Measurements from ENCODE around the gene IER3IP1.
A peak's percentile ranks its signal among the peaks of the same experiment; 100 is the strongest.
"Not testable (repeated sequence)": the region's sequence is repeated elsewhere in the genome, so short reads cannot be mapped to it uniquely, and the experiment has no call there.

The IER3IP1 gene

DNA sequence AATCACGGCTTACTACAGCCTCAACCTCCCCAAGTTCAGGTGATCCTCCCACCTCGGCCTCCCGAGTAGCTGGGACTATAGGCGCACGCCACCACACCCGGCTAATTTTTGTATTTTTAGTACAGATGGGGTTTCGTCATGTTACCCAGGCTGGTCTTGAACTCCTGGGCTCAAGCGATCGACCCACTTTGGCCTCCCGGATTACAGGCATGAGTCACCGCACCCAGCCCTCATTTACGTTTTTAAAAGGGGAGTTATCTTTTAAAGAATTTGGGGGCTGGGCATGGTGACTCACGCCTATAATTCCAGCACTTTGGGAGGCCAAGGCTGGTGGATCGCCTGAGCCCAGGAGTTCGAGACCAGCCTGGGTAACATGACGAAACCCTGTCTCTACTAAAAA is 17.8 kb downstream of the IER3IP1 start:
- not testable (repeated sequence) for DNase-seq (ENCODE audit: low spot score)

- no peak for DNase-seq (ENCODE audit: low spot score)
Observed at GRCh38 chr18:47151439-47151838, 24.7 kb downstream of the IER3IP1 start.

DNA sequence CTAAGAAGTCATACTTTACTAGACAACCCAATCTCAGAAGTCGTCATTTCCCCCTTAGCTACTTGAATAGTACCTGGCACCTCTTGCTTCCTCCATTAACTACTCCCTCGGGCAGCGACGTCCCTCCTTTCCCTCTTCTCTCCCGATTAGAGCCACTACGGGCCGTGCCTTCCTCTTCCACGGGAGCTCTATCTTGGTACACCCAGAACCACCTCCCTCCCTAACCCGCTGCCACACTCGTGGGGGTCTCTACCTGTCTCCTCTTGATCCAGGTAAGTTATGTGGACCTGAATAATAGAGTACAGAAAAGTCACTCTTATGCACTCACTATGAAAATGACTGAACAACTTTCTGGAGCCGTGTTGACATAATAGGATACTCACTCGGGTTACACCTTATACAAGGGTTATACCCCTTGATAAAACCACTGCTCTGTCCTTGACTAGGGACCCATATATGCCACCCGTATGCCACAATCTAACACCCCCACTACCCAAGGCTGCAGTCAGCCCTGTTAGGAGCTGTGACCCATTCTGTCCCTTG is 25.3 kb downstream of the IER3IP1 start:
- no peak for DNase-seq (ENCODE audit: low spot score)

DNA sequence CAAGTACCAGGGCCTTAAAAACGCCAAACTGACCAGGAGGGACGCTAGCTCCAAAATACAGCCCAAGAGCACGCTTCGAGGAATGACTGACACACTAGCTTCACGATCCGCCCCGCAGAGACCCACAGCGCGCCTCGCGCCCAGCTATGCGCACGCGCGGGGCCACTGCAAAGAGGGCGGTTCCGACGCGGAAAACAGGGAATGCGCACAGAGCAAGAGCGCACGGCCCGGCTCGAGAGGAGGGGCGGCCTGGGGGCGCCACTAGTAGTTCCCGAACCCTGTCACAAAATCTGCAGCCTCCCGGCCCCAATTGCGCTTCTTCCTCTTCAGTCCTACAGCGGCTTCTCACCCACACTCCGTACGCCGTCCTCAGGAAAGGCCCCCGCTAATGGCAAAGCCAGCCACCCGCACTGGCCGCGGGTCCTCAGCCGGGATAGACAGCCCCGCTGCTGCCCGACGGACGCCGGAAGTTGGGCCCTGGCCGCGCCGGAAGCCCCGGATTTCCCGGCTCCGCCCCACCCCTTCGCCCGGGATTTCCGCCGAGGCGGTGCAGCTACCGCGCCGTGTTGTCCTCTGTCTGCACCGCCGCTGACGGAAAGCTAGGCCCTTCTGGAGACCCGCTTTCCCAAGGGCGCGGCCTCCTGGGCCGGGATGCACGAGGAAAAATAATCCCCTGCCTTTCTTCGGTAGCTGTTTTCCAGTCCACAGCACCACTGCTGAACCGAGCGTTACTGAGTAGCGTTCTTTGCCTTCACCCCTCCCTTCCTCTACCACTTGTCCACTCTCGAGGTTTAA is 25.9 kb downstream of the IER3IP1 start, which contains the start of gene HDHD2:
HDHD2 (minus strand) TSS at position 472 of the 795 bp plus-strand sequence. CDS start 14,061 bp downstream, outside the sequence.
- peak; percentile 72 for DNase-seq (ENCODE audit: low spot score)

- DNase-seq (ENCODE audit: low spot score) = peak; percentile 5
Observed at GRCh38 chr18:47149457-47150028, 26.6 kb downstream of the IER3IP1 start.

DNA sequence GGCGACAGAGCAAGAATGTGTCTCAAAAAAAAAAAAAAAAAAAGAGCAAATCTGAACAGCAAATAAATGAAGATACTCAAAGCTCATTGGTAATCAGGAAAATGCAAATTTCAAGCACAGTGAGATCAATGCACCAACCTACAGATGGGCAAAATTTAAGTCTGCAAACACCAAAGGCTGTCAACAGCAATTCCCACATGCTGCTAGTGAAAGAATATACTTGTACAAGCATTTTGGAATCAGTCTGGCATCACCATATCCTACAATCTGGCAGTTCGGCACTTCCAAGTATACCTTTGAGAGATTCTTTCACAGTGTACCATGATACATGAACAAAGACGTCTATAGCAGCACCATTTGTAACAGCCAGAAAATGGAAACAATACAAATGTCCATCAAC is 30.0 kb downstream of the IER3IP1 start:
- DNase-seq (ENCODE audit: low spot score) = no peak

GRCh38 chr18:47143899-47144485 is 32.2 kb downstream of the IER3IP1 start:
- no peak for DNase-seq (ENCODE audit: low spot score)

GRCh38 chr18:47143153-47143552 is 33.0 kb downstream of the IER3IP1 start:
- DNase-seq (ENCODE audit: low spot score) = no peak

- DNase-seq (ENCODE audit: low spot score) = no peak
Observed at GRCh38 chr18:47141289-47141688, 34.9 kb downstream of the IER3IP1 start.

- no peak for DNase-seq (ENCODE audit: low spot score)
Observed at GRCh38 chr18:47121146-47121545, 55.0 kb downstream of the IER3IP1 start.

DNA sequence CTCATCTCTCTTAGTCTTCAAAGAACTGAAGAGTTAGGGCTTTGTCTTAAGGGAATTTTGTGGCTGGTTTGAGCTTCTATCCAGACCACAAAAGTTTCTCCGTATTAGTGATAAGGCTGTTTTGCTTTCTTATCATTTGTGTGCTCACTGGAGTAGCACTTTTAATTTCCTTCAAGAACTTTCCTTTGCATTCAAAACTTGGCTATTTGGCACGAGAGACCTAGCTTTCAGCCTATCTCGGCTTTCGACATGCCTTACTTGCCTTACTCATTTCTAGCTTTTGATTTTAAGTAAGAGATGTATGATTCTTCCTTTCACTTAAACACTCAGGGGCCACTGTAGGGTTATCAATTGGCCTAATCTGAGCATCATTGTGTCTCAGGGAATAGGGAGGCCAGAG is 55.7 kb downstream of the IER3IP1 start:
- DNase-seq (ENCODE audit: low spot score) = no peak

DNA sequence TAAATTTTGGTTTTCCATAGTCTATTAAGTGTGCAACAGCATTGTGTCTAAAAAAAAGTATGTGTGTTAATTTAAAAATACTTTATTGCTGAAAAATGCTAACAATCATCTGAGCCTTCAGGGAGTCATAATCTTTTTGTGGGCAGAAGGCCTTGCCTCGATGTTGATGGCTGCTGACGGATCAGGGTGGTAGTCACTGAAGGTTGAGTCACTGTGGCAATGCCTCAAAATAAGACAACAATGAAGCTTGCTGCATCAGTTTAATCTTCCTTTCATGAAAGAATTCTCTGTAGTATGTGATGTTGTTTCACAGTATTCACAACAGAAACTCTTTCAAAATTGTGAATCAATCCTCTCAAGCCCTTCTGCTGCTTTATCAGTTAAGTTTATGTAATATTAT is 57.2 kb downstream of the IER3IP1 start:
- no peak for DNase-seq (ENCODE audit: low spot score)

- DNase-seq (ENCODE audit: low spot score) = no peak
Observed at GRCh38 chr18:47115205-47115604, 61.0 kb downstream of the IER3IP1 start.

DNA sequence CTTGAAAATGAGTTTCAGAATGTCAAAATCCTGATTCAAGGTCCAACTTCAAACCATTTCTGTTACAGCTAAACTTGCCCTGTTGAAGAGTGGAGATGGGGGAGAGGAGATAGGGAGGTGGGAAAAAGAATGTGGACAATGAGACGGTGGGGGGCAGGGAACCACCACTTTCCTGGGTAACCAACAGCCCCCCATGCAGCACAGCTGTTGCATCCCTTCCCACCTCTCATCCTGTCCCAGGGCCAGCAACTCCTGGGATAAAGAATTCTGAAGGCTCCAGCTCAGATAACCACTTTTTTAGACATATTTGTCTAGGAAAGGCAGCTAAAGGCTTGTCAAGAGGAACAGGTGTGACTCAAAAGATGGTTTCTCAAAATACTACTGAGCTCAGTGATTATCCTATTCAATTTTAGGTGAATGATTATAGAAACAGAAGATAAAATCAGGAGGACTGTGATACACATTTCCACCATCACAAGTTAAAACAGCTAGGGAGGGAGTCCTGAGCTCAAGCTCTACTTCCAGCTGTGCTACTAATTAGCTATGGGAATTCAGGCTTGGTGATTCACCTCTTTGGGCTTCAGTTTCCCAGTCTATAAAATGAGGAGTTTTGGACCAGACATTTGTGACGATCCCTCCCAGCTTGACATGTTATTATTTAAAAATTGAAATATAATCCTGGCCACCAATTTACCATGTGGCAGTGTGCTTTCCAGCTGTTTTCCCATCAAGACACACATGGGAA is 62.2 kb downstream of the IER3IP1 start:
- DNase-seq (ENCODE audit: low spot score) = no peak

- DNase-seq (ENCODE audit: low spot score) = no peak
Observed at GRCh38 chr18:47110492-47111274, 65.5 kb downstream of the IER3IP1 start.

DNA sequence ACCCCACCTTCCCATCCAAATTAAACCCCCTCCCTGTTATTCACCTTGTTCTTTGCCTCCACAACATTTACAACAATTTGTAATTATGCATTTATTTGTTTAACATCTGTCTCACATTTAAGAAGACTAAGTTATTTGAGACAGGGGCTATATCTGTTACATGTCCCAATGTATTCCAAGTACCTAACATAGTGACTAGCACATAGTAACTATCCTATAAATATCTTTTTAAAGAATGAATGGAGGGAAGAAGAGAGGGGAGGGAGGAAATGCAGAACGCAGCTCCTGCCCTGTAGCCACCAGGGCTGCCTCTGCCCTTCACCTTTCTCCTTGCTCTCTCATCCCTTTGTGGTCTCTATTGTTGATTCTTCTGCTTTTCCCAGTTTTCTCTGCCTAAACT is 66.4 kb downstream of the IER3IP1 start:
- DNase-seq (ENCODE audit: low spot score) = no peak

DNA sequence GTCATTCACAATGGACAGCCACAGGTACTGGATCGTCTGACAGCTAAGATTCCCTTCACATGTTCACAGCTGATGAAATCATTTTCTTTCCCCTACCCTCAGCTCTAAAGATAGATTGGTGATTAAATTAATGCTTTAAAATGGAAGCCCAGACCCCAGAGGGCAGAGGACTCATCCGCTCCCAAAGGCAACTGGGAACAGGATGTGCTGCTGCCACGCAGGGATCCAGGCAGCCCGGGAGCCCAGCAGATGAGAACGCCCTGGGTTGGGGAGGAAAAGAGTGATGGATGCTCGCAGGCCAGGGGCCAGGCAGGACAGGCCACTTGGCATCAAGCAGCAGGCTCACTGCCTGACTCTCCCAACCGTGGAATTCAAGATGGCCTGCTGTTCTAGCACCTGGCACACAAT is 67.2 kb downstream of the IER3IP1 start:
- no peak for DNase-seq (ENCODE audit: low spot score)

GRCh38 chr18:47108373-47108772 is 67.8 kb downstream of the IER3IP1 start:
- DNase-seq (ENCODE audit: low spot score) = no peak

All from HuH-7 (cell line).